ENCODE results near the gene PAXX.

The PAXX gene

GRCh38 chr9:136968333-136969127, 23.7 kb upstream of the PAXX start:
- H3K36me3 ChIP-seq (ENCODE audit: insufficient read depth, low read length) = no peaks in the 10 kb centered on the region
- H3K9me3 ChIP-seq (ENCODE audit: control insufficient read depth, insufficient read depth, low read length) = no peaks in the 10 kb centered on the region
- H3K9ac ChIP-seq (ENCODE audit: low read depth, low read length) = no peak overlapping the region
- H3K4me1 ChIP-seq (ENCODE audit: insufficient read depth, low read length) = peaks cover 11% of the 10 kb centered on the region

GRCh38 chr9:136969150-136969549, 23.1 kb upstream of the PAXX start:
- H3K9me3 ChIP-seq (ENCODE audit: control insufficient read depth, insufficient read depth, low read length) = no peaks in the 10 kb centered on the region
- peaks cover 11% of the 10 kb centered on the region for H3K4me1 ChIP-seq (ENCODE audit: insufficient read depth, low read length)
- H3K36me3 ChIP-seq (ENCODE audit: insufficient read depth, low read length) = no peaks in the 10 kb centered on the region
- no peak overlapping the region for H3K9ac ChIP-seq (ENCODE audit: low read depth, low read length)

- no peak overlapping the region for H3K9ac ChIP-seq (ENCODE audit: low read depth, low read length)
- H3K4me1 ChIP-seq (ENCODE audit: insufficient read depth, low read length) = peaks cover 8% of the 10 kb centered on the region
- no peaks in the 10 kb centered on the region for H3K9me3 ChIP-seq (ENCODE audit: control insufficient read depth, insufficient read depth, low read length)
- no peaks in the 10 kb centered on the region for H3K36me3 ChIP-seq (ENCODE audit: insufficient read depth, low read length)
These were observed 22.4 kb upstream of the PAXX start for GRCh38 chr9:136969774-136970173.

- no peaks in the 10 kb centered on the region for H3K9me3 ChIP-seq (ENCODE audit: control insufficient read depth, insufficient read depth, low read length)
- H3K36me3 ChIP-seq (ENCODE audit: insufficient read depth, low read length) = no peaks in the 10 kb centered on the region
- peaks cover 7% of the 10 kb centered on the region; the same call in 1 of the 2 replicates for H3K4me1 ChIP-seq (ENCODE audit: insufficient read depth, low read length)
- no peak overlapping the region for H3K9ac ChIP-seq (ENCODE audit: low read depth, low read length)
These were observed 21.9 kb upstream of the PAXX start for GRCh38 chr9:136970361-136970760.

GRCh38 chr9:136971746-136972145, 20.5 kb upstream of the PAXX start:
- no peak overlapping the region for H3K9ac ChIP-seq (ENCODE audit: low read depth, low read length)
- no peaks in the 10 kb centered on the region for H3K9me3 ChIP-seq (ENCODE audit: control insufficient read depth, insufficient read depth, low read length)
- no peaks in the 10 kb centered on the region for H3K4me1 ChIP-seq (ENCODE audit: insufficient read depth, low read length)
- no peaks in the 10 kb centered on the region for H3K36me3 ChIP-seq (ENCODE audit: insufficient read depth, low read length)

- Histone ChIP-seq H3K36me3 (ENCODE audit: insufficient read depth, low read length) (no peaks in the 10 kb centered on the region), H3K9me3 (ENCODE audit: control insufficient read depth, insufficient read depth, low read length) (no peaks in the 10 kb centered on the region), H3K9ac (ENCODE audit: low read depth, low read length) (no peak overlapping the region), H3K4me1 (ENCODE audit: insufficient read depth, low read length) (peaks cover 3% of the 10 kb centered on the region; the same call in 1 of the 2 replicates)
These were observed 19.9 kb upstream of the PAXX start for GRCh38 chr9:136972335-136972734.

- Histone ChIP-seq H3K9me3 (ENCODE audit: control insufficient read depth, insufficient read depth, low read length) (no peaks in the 10 kb centered on the region), H3K36me3 (ENCODE audit: insufficient read depth, low read length) (no peaks in the 10 kb centered on the region), H3K4me1 (ENCODE audit: insufficient read depth, low read length) (peaks cover 5% of the 10 kb centered on the region; the same call in 1 of the 2 replicates), H3K9ac (ENCODE audit: low read depth, low read length) (no peak overlapping the region)
These were observed 19.5 kb upstream of the PAXX start for GRCh38 chr9:136972743-136973142.

- H3K4me1 ChIP-seq (ENCODE audit: insufficient read depth, low read length) = peaks cover 5% of the 10 kb centered on the region; the same call in 1 of the 2 replicates
- no peaks in the 10 kb centered on the region for H3K9me3 ChIP-seq (ENCODE audit: control insufficient read depth, insufficient read depth, low read length)
- H3K9ac ChIP-seq (ENCODE audit: low read depth, low read length) = no peak overlapping the region
- no peaks in the 10 kb centered on the region for H3K36me3 ChIP-seq (ENCODE audit: insufficient read depth, low read length)
These were observed 18.3 kb upstream of the PAXX start for GRCh38 chr9:136973618-136974617.

- peaks cover 5% of the 10 kb centered on the region; the same call in 1 of the 2 replicates for H3K4me1 ChIP-seq (ENCODE audit: insufficient read depth, low read length)
- no peak overlapping the region for H3K9ac ChIP-seq (ENCODE audit: low read depth, low read length)
These were observed 17.2 kb upstream of the PAXX start for GRCh38 chr9:136974817-136975535.

GRCh38 chr9:136975644-136976043, 16.6 kb upstream of the PAXX start:
- Histone ChIP-seq H3K4me1 (ENCODE audit: insufficient read depth, low read length) (peaks cover 5% of the 10 kb centered on the region; the same call in 1 of the 2 replicates), H3K9ac (ENCODE audit: low read depth, low read length) (no peak overlapping the region), H3K9me3 (ENCODE audit: control insufficient read depth, insufficient read depth, low read length) (no peaks in the 10 kb centered on the region), H3K36me3 (ENCODE audit: insufficient read depth, low read length) (no peaks in the 10 kb centered on the region)

More at GRCh38 chr9:136974817-136975535, 17.2 kb upstream of the PAXX start:
- Histone ChIP-seq H3K36me3 (ENCODE audit: insufficient read depth, low read length) (no peaks in the 10 kb centered on the region), H3K9me3 (ENCODE audit: control insufficient read depth, insufficient read depth, low read length) (no peaks in the 10 kb centered on the region)

- Histone ChIP-seq H3K4me1 (ENCODE audit: insufficient read depth, low read length) (peaks cover 5% of the 10 kb centered on the region; the same call in 1 of the 2 replicates), H3K9ac (ENCODE audit: low read depth, low read length) (peak within 1 kb of the TSS; percentile 77), H3K36me3 (ENCODE audit: insufficient read depth, low read length) (no peaks in the 10 kb centered on the region)
These were observed 15.0 kb upstream of the PAXX start, which contains the start of gene PTGDS for GRCh38 chr9:136977223-136977622. PTGDS (plus strand) TSS chr9:136977504; CDS start chr9:136977579, 75 bp downstream.

GRCh38 chr9:136977649-136978072, 14.6 kb upstream of the PAXX start:
- peak overlapping the region; percentile 77 for H3K9ac ChIP-seq (ENCODE audit: low read depth, low read length)
- no peaks in the 10 kb centered on the region for H3K9me3 ChIP-seq (ENCODE audit: control insufficient read depth, insufficient read depth, low read length)
- H3K36me3 ChIP-seq (ENCODE audit: insufficient read depth, low read length) = no peaks in the 10 kb centered on the region
- peaks cover 5% of the 10 kb centered on the region; the same call in 1 of the 2 replicates for H3K4me1 ChIP-seq (ENCODE audit: insufficient read depth, low read length)

More at GRCh38 chr9:136977223-136977622, 15.0 kb upstream of the PAXX start, which contains the start of gene PTGDS:
- H3K9me3 ChIP-seq (ENCODE audit: control insufficient read depth, insufficient read depth, low read length) = no peaks in the 10 kb centered on the region

- Histone ChIP-seq H3K4me1 (ENCODE audit: insufficient read depth, low read length) (peaks cover 5% of the 10 kb centered on the region; the same call in 1 of the 2 replicates), H3K9ac (ENCODE audit: low read depth, low read length) (peak overlapping the region; percentile 77; the same call in 1 of the 2 replicates), H3K9me3 (ENCODE audit: control insufficient read depth, insufficient read depth, low read length) (no peaks in the 10 kb centered on the region), H3K36me3 (ENCODE audit: insufficient read depth, low read length) (no peaks in the 10 kb centered on the region)
These were observed 14.0 kb upstream of the PAXX start for GRCh38 chr9:136978073-136978864.

Data from ES-I3 (cell line).